ENCODE measurements around the gene KRT82.
"Not testable (repeated sequence)": the region's sequence is repeated elsewhere in the genome, so short reads cannot be mapped to it uniquely, and the experiment has no call there.

The KRT82 gene

DNA sequence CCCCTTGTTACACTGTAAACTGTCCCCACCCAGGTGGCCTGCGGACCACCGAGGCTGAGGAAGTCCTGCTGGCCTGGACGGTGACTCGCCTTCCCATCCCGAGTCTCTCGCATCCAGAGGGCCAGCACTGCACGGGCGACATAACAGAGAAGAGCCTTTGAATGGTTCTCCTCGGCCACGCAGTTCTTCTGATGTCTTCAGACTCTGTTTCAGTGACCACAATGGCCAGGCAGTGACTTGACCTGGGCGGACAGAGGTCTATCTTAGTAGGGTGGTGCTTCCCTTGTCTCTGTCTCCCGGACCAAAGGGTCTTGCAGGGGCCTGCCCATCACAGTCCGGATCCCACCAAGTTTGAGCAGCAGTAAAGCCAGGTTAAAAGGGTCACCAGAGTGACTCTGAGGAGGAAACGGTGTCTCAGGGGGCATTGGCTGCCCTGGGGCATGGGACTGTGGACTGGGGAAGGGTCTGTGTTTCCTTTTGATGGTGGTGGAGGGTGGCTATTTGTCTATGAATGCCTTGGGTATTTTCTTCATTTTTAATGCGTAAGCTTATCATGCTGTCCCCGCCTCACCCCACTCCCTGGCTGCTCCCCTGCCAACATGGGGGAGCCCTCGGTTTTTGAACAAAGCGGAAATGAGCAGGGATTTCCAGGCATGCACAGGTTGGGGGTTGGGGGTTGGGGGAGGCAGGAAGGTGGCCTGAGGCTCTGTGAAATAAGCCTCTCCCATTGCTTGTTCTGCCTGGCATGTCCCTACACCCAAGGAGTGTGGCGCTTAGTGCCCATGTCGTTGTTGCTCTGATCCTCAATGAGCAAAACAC lies 49.2 kb downstream of the KRT82 start:
- DNase-seq: no peak

DNA sequence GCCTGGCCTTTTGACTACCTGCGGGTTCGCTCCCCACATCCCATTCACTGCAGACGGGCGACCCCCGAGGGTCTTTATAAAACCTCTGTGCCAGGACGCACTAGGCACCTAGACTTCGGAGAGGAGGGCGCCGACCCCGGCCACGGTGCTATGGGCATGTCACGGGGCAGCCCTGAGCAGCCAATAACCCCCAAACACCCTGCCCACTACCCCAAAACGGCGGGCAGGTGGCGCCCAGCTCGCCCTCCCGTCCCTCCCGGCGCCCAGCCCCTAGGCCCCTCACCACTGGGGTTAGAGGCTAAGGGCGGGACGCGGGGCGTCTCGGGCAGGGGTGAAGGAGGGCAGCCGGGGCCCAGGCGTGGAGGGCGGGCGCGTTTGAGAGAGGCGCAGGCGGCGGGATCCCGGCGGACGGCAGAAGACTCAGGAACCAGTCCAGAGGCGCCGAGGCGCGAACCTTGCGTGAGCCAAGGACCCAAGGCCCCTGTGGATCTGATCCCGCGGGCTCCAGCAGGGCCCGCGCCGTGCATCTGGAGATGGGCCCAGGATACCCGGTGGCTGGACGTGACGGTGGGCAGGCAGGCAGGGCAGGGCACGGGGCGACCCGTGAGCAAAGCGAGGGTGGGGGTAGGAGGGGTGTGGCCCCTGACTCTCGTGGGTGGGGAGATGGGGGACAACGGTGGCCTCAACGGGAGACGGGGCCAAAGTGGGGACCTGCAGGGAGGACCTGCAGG lies 49.9 kb downstream of the KRT82 start:
- no peak for DNase-seq

DNA sequence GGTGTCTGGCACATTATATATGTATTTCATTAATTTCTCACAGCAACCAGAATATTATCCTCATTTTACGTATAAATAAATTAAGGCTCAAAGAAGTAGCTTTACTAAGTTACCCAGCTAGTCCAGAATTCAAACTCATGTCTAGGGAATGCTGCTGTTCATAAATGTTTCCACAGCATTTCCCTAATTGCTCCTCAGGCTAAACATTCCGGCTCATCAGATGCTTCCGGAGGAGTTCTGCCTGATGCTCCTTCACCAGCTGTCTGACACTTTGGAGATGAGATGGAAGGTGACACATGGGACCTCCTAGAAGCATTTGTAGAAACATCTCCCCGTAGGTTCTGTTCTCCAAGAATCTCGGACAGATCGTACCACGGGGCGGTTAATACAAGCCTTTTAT lies 51.0 kb downstream of the KRT82 start:
- DNase-seq: no peak

DNA sequence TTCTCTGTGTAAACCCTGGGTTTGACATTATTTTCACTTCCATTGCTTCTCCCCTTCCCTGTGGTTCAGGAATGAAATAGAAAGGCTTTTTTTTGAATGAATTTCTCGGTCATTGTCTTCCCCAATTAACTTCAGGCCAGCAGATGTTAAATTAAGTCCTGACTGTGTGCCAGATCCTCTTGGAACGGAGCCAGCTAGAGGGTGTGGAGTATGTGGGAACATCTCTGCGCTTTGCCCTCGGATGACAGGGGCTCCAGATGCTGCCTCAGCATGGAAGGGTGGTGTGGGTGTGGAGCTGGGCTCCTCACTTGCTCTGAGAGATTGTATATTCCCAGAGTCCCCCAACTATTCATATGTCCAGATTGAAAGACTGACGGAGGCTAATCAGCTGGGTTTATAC lies 51.9 kb downstream of the KRT82 start:
- peak; percentile 22 to 59 for DNase-seq

DNA sequence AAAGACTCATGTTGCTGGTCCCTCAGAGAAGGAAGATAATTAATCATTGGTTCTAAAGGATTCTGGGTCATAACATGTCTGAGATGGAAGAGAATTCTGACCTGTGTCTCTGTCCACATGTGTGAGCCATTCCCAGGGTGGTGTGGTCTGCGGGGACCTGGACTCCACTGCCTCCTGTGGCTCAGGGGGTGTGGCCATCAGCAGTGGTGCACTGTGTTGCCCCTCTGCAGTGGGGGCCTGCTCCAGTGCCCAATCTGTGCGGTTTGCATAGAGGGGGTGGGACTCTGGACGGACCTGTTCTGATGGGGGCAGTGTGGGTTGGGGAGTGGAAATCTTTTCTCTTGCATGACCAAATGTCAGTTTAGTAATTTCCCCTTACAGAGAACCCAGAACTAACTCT lies 52.4 kb downstream of the KRT82 start:
- no peak for DNase-seq

DNA sequence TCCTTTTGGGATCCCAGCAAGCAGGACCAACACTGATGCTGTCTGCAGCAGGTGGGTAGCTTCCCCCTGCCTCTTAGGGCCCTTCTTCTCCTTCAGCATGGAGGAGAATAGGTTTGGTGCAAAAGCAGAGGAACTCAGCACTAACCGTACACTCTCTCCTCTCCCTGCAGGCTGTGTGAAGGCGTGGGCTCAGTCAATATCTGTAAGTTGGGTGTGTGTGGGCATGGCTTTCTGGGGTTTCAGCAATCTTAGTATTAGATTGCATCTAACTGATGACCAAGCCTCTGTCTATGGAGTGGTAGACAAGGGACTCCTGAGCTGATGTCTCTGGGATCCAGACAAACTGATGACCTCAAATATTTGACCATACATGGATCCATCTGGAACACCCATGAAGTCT lies 53.2 kb downstream of the KRT82 start:
- no peak for DNase-seq

DNA sequence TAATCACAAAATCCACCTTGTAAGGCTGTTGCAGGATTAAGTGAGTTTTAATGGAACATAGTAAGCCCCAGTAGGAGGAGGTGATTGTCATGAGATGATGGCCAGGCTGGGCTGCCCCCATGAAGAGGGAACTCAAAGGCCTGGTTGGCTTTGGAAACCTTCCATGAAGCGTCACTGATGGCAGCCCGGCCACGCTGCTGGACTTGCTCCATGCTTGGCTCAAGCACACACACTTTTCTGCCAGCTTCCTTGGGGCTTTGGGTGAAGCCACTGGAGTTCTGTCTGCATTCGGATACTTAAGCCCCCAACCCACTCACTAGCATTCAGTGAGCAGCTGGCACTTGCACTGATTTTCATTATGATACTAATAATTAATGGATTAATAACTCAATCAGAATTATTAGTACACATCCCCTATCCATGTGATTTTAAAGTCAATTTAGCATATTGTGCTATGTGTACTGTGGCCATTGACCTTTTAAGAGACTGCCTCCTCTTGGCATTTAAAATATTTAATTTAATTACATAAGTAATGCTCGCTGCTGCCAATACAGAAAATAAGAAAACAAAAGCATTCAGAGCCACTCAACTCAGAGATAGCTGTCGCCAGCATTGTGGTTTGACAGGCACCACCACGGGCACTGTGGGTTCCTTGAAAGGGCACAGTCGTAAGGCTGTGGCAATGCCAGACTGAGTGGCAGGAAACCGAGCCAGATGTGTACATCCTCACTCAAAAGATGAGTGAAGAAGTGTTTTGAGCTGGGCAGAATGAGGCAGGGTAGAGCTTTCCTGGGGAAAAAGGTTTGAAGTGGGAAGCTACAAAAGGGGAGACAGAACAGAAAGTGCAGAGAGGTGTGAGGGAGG lies 54.7 kb downstream of the KRT82 start:
- no peak for DNase-seq

DNA sequence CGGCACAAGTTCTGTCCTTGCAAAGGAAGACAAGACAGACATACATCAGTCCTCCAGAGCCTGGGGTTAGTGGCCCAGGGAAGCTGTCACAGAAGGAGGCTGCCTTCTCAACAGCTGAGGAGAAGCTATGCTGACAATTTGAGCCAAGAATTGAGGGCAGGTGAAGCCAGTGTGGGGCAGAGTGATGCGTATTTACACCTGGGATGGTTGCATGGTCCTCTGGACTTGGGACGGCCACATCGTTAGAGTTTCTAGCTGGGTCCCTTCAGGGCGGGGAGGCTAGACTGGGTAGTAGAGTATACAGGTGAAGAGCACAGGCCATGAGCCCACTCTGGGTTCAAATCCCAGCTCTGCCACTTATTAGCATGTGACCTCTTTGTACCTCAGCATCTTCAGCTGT lies 55.3 kb downstream of the KRT82 start:
- DNase-seq: no peak

DNA sequence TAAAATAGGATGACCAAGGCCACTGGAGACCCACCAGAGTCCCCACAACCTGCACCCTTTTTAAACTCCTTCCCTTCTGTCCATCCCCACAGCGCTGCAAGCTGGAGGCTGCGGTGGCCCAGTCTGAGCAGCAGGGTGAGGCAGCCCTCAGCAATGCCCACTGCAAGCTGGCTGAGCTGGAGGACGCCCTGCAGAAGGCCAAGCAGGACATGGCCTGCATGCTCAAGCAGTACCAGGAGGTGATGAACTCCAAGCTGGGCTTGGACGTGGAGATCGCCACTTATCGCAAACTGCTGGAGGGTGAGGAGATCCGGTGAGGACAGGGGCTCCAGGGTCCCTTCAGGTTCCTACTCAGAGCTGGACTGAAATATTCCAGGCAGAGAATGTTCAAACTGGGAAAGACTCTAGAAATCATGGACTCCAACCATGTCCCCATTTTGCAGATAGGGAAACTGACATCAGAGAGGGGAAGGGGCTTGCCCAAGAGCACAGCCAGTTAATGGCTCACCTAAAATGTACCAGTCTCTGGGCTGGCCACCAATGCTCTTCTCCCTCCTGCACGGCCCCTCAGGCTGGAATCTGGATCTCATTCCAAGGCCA lies 56.0 kb downstream of the KRT82 start:
- DNase-seq: no peak

DNA sequence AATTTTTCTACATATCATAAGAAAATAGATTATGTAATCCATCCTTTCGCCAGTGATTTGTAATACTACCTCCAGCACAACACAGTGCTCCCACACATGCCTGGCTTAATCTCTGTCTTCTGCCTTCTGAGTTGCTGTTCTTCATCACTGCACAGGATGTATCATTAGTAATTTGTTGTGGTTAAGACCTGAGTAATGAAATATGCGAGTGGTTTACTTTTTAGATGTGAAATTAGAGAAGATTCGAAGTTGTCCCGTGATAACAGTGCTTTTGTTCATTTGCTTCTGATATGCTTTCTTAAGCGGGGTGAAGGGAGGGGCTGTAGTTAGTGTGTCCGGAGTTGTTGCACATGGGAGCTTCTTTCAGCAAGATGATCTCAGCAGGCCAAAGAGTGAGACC lies 56.9 kb downstream of the KRT82 start:
- no peak for DNase-seq

DNA sequence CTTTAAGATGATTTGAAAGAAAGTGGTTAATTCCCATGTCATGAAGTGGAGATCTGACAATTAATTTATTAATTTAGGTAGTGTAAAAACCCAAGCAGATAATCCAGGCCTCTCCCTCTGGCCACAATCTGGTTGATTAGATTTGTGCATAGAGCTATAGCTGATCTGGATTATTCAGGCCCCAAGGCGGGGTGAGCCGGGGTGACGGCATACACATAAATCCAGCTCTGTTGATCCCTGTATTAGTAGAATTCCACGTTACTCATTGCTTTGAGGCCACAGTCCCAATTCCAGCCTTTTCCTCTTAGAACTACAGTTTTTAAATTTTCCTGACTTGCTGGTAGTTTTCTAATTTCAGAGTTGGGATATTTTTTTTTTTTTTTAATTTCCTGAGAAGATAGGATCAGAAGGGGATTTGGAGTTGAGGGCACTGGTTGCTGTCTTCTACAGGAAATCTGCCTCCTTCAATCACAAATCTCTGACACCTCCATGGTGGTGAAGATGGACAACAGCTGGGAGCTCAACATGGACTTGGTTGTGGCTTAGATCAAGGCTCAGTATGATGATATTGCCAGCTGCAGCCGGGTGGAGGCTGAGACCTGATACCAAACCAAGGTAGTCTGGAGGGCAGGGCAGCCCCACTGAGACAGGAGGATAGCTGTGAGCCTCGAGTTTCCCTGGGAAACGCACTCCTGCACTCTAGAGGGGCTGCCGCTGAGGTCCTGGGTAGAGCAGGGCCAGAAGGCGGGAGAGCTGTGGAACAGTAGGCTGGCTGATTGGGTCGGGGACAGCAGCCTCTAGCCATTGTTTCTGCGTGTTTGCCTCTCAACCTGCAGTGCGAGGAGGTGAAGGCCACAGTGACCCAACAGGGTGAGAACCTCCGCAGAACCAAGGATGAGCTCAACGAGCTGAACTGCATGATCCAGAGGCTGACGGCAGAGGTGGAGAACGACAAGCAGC lies 58.3 kb downstream of the KRT82 start:
- DNase-seq: no peak

DNA sequence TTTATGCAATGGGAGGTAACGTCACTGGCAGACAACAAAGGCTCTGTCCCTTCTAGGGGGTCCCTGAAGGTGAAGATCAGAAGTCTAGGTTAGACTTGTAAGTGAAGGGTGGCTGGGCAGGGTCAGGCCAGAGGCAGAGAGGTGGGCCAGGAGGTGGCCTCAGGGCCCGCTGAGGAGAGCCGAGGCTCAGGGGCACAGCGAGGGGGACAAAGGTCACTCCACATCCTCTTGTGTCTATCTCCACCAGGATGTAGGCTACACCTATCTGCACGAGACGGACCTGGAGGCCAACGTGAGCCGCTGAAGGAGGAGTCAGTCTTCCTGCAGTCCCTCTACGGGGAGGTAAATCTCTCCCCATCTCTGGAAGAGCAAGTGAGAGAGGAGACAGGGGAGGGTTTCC lies 59.1 kb downstream of the KRT82 start:
- DNase-seq: no peak

DNA sequence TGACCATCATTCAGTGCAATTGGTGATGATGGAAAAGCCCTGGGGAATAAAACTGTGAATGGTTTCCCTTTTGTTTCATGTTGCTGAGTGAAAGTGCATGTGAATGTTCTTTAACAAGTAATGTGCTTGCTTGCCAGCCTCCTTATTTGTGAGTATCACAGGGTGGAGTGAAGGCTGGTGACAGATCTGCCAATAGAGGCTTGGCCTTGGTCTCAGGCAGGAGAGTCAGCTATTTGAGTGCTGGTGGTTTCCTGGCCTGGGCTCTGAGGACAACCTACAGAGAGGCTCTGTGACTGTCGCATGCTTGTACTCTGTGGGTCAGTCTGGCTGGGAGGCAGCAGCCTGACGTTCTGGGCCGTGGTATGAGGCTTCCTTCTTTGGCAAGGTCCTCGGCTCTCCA lies 59.5 kb downstream of the KRT82 start:
- no peak for DNase-seq

DNA sequence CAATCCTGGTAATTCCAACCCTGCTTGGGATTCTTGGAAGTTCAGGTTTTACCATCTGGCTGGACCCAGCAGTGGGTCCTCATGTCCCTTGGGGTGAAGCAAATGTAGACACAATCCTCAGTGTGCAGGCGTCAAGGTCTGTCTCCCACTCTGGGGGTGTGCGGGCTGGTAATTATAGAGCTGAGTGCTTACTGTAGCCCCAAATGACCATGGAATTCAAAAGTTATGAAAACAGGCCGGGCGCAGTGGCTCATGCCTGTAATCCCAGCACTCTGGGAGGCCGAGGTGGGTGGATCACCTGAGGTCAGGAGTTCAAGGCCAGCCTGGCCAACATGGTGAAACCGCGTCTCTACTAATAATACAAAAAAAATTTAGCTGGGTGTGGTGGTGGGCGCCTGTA lies 61.1 kb downstream of the KRT82 start:
- DNase-seq: not testable (repeated sequence)

DNA sequence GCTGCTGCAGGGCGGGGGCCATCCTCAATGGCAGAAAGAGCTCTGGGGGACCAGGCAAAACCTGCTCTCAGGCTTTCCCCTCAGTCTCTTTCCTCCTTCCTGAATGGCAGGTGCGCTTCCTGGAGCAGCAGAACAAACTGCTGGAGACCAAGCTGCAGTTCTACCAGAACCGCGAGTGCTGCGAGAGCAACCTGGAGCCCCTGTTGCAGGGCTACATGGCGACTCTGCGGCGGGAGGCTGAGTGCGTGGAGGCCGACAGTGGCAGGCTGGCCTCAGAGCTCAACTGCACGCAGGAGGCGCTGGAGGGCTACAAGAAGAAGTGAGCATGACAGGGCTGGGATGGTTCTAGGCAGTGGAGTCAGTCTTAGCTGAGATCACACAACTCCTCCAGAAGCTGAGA lies 62.0 kb downstream of the KRT82 start:
- no peak for DNase-seq
